Muscle layer of duodenum (tissue), 2 donors: ENCODE measurements around the gene PTER.

ENCODE experiments used
- H3K27ac ChIP-seq: one replicate; pipeline ENCODE4 v1.7.0; 2013; ENCODE audit warnings: mild to moderate bottlenecking, low read length
- H3K27me3 ChIP-seq: one replicate; pipeline ENCODE4 v1.7.0; 2013; ENCODE audit warnings: low read depth, mild to moderate bottlenecking, control low read depth, low read length
- H3K36me3 ChIP-seq, 2 donors: one replicate each; pipeline ENCODE4 v1.7.0; 2013; ENCODE audit warnings: low read length in 2 of 2, control low read depth in 1 of 2, mild to moderate bottlenecking in 1 of 2; ENCODE audit not compliant: insufficient read depth in 2 of 2, control insufficient read depth in 1 of 2
- H3K4me1 ChIP-seq, 2 donors: one replicate each; pipeline ENCODE4 v1.7.0; 2013; ENCODE audit warnings: low read length in 2 of 2, mild to moderate bottlenecking in 2 of 2, control low read depth in 1 of 2, moderate library complexity in 1 of 2; ENCODE audit not compliant: insufficient read depth in 2 of 2, control insufficient read depth in 1 of 2
- H3K4me3 ChIP-seq, 2 donors: one replicate each; pipeline ENCODE4 v1.7.0; 2013; ENCODE audit warnings: low read length in 2 of 2, low read depth in 1 of 2, mild to moderate bottlenecking in 1 of 2
- H3K9me3 ChIP-seq, 2 donors: one replicate each; pipeline ENCODE4 v1.7.0; 2013; ENCODE audit warnings: low read length in 2 of 2, control low read depth in 1 of 2, mild to moderate bottlenecking in 1 of 2; ENCODE audit not compliant: control insufficient read depth in 1 of 2
- donor health status: healthy.

The PTER gene

DNA sequence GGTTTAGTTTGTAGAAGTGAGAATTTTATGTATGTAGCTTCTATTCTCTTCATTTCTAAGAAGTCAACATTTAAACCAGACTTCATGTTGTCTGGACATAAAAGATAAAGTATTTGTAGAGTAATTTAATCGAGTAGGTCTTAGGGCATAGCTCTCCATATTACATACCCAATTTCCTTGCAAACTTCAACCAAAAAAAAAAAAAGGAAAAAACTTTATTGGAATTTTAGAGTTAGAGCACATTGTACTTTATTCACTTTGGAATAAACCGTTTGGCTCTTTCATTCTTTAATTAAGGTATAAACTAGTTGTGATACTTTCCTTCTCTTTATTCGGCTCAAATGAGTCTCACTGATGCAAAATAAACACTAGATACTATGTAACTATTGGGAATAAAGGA lies 36.0 kb downstream of the PTER start:
- Histone ChIP-seq H3K4me3 (no peak overlapping the region), H3K27me3 (no peaks in the 10 kb centered on the region), H3K4me1 (no peaks in the 10 kb centered on the region), H3K27ac (no peak overlapping the region), H3K9me3 (no peaks in the 10 kb centered on the region), H3K36me3 (no peaks in the 10 kb centered on the region)

DNA sequence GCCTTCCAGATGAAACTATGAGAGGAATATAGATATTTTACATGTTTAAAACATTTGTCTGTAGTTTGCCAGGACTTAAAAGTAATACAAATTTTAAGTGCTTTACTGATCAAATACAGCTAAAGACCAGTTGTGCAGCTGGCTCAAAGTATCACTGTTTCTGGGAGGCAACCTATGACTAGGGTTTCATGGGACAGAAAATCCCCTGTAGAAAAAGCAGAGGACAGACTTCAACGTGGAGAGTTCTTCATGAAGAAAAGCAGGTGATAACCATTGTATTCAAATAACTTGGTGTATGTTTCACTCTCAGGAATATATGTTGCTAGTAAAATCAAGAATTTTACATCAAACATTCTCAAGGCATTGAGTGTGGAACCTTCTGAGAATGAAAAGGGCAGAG lies 40.9 kb downstream of the PTER start:
- Histone ChIP-seq H3K4me3 (no peak overlapping the region), H3K36me3 (no peaks in the 10 kb centered on the region), H3K4me1 (no peaks in the 10 kb centered on the region), H3K27me3 (no peaks in the 10 kb centered on the region), H3K9me3 (no peaks in the 10 kb centered on the region), H3K27ac (no peak overlapping the region)

DNA sequence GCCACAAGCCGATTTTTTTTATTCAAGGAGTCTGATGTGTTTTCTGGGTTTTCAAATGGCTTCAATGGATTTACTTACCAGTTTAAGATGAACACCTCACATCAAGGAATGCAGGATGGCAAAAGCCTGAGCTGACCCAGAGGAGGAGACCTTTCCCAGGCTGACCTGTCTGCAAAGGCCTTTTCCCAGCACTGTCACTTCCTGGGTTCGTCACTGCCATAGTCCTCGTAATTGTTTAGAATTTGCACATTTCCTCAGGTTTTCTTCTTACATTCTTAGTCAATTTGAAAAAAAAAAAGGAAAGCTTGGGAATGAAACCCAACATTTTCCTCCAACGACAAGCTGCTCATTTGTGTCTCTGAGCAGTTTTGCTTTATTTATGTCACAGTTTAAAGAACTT lies 42.0 kb downstream of the PTER start:
- no peaks in the 10 kb centered on the region for H3K4me1 ChIP-seq
- no peaks in the 10 kb centered on the region for H3K27me3 ChIP-seq
- no peak overlapping the region for H3K27ac ChIP-seq
- H3K9me3 ChIP-seq: no peaks in the 10 kb centered on the region
- H3K36me3 ChIP-seq: no peaks in the 10 kb centered on the region
- H3K4me3 ChIP-seq: no peak overlapping the region

DNA sequence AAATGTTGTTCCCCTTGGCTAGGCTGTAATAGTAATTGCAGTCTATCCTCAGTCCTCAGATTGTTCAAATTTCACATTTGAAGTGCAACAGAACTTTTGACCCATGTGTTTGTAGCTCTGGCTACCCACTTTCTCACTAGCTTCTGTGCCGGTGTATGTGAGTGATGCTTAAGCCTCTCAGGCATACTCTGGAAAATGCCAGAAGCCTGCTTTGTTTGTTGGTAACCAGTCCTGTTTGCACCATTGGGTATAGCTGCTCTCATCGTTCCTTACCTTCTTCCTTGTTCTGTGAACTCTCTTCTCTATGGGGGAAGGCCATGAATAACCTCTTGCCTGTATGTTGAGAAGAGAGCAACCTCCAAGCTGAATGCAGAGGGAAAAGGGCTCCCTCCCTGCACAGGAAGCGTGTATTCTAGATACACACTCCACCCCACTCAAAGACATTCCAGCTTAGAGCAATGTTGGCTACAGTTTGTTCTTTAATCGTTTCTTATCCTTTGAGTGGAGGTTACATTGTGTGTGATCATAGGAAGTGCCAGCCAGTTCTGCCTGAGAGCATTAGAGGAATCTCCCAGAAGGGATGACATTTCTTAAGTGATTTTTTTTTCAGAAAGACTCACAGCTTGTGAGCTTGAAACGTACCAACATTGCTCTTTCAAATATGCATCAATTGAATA lies 44.4 kb downstream of the PTER start:
- no peaks in the 10 kb centered on the region for H3K27me3 ChIP-seq
- no peak overlapping the region for H3K27ac ChIP-seq
- H3K9me3 ChIP-seq: no peaks in the 10 kb centered on the region
- H3K36me3 ChIP-seq: peaks cover 3 to 7% of the 10 kb centered on the region in 2 donors
- H3K4me3 ChIP-seq: no peak overlapping the region
- no peaks in the 10 kb centered on the region for H3K4me1 ChIP-seq

DNA sequence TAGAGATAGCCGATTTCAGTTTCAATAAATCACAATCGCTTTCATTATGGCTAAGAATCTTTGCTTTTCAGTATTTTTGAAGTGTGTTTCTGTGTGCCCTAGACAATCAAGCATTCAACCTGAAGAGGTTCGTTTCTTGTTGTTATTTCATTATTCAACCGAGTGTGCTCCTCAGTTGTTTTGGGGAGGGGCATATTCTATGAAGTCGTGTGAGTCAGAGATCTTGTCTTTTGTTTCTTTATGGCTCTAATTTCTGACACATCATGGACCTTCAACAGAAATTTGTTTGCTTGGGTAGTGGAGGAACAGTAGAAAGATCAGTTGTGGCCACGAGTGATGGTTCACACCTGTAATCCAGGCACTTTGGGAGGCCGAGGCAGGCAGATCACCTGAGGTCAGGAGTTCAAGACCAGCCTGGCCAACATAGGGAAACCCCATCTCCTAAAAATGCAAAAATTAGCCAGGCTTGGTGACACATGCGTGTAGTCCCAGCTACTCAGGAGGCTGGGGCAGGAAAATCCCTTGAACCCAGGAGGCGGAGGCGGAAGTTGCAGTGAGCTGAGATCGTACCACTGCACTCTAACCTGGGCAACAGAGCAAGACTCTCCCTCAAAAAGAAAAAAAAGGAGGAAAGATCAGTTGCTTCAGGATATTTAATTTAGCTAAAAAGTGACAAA lies 46.6 kb downstream of the PTER start:
- H3K27me3 ChIP-seq: no peaks in the 10 kb centered on the region
- no peak overlapping the region for H3K27ac ChIP-seq
- peaks cover 3 to 26% of the 10 kb centered on the region in 2 donors for H3K36me3 ChIP-seq
- no peaks in the 10 kb centered on the region for H3K9me3 ChIP-seq
- no peaks in the 10 kb centered on the region for H3K4me1 ChIP-seq
- no peak overlapping the region for H3K4me3 ChIP-seq

DNA sequence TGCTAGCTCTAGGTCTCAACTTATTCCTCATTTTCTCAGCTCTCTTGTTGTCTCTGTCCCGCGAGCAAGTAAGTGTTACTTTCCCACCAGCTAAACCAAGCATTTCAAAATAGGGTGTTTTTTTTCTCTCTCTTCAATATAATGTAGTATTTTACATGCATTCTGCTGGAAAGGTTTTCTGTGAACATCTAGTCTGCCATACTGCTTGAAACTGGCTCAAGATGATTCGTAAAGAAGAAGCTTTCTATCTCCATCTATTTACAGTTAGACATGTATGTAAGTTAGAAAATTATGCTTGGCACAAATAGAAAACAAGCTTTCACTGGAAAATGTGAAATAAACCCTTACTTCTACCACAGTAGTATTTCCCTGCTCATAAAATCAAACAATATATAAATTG lies 53.7 kb downstream of the PTER start:
- Histone ChIP-seq H3K4me3 (no peak overlapping the region), H3K9me3 (no peaks in the 10 kb centered on the region), H3K27me3 (no peaks in the 10 kb centered on the region), H3K4me1 (no peaks in the 10 kb centered on the region), H3K36me3 (peaks cover 4 to 25% of the 10 kb centered on the region in 2 donors), H3K27ac (no peak overlapping the region)

DNA sequence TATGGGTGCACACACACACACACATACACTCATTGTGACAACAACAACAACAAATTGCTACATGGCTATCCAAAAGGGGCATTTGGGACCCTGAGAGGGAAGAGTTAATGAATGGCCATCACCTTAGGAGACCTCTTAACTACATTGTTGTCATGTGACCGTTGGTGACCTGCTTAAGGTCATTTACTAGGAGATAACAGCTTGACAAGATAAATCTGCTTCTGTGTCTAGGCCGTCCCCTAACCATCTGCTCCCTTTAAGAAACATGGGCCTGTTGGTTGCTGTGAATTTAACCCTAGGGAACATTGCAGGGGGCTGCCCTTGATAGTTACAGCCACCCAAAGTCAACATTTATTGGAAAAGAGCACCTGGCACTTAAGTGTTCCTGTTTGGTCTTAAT lies 55.1 kb downstream of the PTER start:
- no peaks in the 10 kb centered on the region for H3K27me3 ChIP-seq
- H3K4me1 ChIP-seq: no peaks in the 10 kb centered on the region
- peaks cover 4 to 12% of the 10 kb centered on the region in 2 donors for H3K36me3 ChIP-seq
- H3K27ac ChIP-seq: no peak overlapping the region
- H3K9me3 ChIP-seq: no peaks in the 10 kb centered on the region
- H3K4me3 ChIP-seq: no peak overlapping the region

DNA sequence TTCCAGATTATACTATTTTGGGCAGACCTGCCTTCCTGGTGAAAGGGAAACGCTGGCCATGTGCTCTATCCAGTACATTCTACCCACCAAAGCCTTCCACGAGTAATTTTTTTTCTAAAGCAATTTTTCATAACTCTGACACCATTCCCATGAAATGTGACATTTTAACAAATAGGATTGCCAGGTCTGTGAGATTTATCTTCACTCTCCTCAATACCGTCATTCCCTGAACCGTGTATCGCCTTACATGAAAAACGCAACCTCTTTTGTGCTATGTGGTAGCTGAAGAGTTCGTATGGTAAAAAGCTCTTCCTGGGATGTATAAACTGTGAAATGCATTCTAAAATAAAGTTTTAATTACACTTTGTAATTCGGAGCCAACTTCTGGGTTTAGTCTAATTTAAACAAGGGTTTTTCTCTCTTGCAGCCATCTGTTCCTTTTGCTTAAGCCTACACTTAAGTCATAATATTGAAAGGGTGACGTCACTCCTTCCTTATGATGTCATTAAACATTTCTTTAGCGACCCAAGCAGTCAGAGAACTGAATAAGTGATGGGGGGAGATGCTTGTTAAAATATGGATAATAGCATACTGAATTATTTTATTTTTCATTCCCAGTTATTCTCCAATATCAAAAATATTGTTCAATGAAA lies 57.2 kb downstream of the PTER start:
- Histone ChIP-seq H3K9me3 (no peaks in the 10 kb centered on the region), H3K36me3 (peaks cover 0 to 4% of the 10 kb centered on the region in 2 donors), H3K27ac (no peak overlapping the region), H3K4me1 (no peaks in the 10 kb centered on the region), H3K4me3 (no peak overlapping the region), H3K27me3 (no peaks in the 10 kb centered on the region)

DNA sequence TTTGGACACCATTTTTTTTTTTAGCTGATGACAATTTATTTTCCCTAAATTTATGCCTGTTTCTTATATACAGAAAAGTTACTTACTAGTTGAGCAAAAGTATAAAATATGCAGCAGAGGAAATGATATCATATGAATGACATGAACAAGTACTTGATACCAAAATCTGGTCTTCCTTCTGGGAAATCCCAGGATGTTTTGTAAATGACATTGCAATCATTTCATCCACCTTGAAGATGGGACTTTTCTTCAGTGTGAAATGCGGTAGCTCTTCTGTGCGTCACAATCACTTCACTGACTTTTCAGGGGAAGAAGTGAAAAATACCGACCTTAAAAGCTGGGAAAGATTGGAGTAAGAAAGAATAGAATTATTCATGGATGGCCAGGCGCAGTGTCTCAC lies 61.1 kb downstream of the PTER start:
- H3K4me3 ChIP-seq: no peak overlapping the region
- H3K36me3 ChIP-seq: no peaks in the 10 kb centered on the region
- no peaks in the 10 kb centered on the region for H3K9me3 ChIP-seq
- H3K4me1 ChIP-seq: no peaks in the 10 kb centered on the region
- H3K27me3 ChIP-seq: no peaks in the 10 kb centered on the region
- no peak overlapping the region for H3K27ac ChIP-seq

DNA sequence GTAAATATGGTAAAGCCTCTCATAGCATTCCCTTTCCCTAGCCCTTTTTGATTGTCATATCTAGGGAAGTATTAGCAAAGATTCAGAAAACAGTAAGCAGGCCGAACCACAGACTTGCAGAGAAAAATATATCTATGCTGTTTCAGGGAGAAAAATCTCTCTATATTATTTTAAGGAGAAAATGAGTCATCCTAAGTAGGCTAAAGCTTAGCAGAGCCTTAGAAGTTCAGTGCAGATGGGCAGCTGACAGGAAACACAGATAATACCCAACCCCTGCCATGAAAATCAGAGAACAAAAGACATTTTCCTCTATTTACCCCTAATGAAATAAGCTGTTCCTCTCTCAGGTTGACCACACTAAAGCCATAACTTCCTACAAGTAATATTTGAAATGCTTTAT lies 68.4 kb downstream of the PTER start:
- Histone ChIP-seq H3K4me1 (no peaks in the 10 kb centered on the region), H3K36me3 (peaks cover 0 to 3% of the 10 kb centered on the region in 2 donors), H3K27ac (no peak overlapping the region), H3K4me3 (no peak overlapping the region), H3K27me3 (no peaks in the 10 kb centered on the region), H3K9me3 (no peaks in the 10 kb centered on the region)

DNA sequence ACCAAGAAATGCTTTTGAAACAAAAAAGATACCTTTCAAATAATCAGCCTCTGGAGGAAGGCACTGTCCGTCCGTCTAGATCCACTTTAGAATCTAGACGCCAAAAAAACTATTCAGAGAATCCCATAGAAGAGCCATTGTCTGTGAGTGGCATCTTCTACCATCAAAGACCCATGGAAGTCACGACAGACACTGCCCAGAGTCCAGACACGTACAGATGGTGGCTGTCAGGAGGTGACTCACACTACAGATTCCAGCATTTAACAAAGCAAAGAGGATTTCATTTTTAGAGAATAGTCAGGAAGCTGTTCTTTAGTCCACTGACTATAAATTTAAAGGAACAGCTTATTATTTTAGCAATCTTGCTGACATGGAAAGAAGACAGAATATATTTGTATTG lies 73.2 kb downstream of the PTER start:
- no peak overlapping the region for H3K4me3 ChIP-seq
- H3K9me3 ChIP-seq: no peaks in the 10 kb centered on the region
- peaks cover 0 to 3% of the 10 kb centered on the region in 2 donors for H3K36me3 ChIP-seq
- H3K4me1 ChIP-seq: no peaks in the 10 kb centered on the region
- H3K27me3 ChIP-seq: no peaks in the 10 kb centered on the region
- no peak overlapping the region for H3K27ac ChIP-seq
